Upper lobe of left lung (tissue), 4 donors: ENCODE results near the gene CSPG4.

Source experiments
- EP300 ChIP-seq, 4 donors: sonication (generic); formaldehyde crosslinking; IDR thresholded peaks; one replicate each; pipeline ENCODE4 v1.5.1; 2017; ENCODE audit warnings: antibody characterized with exemption in 4 of 4, control low read depth in 2 of 4
- POLR2AphosphoS5 ChIP-seq, 2 donors: sonication (generic); formaldehyde crosslinking; IDR thresholded peaks; one replicate each; pipeline ENCODE4 v1.5.1; 2017; ENCODE audit warnings: antibody characterized with exemption in 2 of 2
- TF ChIP-seq, protein P1 (sequence below), 6 experiments: fragments of 450-650 bp in 4 of 6; fragments of 200-600 bp in 2 of 6; sonication (generic) in 2 of 6; IDR thresholded peaks; one replicate each; pipeline ENCODE4 v1.5.1; 2016 to 2019; ENCODE audit warnings: antibody characterized with exemption in 6 of 6

DNA sequence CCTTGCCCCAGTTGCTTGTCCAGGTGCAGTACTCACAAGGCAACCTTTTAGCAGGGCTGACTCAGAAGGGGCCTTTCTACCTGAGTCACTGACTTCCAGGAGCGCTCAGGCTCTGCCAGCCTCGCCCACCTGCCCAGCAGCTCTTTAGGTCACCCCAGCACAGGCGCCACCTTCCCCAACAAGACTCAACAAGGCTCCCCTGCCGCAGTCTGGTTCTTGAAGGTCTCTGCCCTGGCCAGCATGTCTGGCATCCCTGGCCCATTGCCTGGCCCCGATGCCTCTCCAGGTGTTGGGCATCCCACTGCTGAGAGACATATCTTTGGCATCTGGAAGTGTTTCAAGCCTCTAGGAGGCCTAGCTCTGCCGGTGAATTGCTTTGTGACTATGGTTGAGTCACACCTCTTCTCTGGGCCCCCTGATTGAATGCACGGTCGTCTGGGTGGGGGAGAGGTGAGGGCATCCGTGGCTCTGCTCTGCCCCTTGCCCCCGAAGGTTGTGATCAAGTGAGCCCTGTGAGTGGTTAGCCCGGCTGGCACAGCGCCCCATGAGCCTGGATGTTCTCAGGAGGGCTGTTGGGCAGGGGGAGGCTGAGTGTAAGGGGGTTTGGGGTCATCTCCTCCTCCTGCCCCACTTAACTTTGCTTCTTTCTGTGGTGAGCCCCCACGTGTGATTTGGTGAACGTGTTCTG, 43.3 kb downstream of the CSPG4 start:
- TF ChIP-seq, protein P1, sequence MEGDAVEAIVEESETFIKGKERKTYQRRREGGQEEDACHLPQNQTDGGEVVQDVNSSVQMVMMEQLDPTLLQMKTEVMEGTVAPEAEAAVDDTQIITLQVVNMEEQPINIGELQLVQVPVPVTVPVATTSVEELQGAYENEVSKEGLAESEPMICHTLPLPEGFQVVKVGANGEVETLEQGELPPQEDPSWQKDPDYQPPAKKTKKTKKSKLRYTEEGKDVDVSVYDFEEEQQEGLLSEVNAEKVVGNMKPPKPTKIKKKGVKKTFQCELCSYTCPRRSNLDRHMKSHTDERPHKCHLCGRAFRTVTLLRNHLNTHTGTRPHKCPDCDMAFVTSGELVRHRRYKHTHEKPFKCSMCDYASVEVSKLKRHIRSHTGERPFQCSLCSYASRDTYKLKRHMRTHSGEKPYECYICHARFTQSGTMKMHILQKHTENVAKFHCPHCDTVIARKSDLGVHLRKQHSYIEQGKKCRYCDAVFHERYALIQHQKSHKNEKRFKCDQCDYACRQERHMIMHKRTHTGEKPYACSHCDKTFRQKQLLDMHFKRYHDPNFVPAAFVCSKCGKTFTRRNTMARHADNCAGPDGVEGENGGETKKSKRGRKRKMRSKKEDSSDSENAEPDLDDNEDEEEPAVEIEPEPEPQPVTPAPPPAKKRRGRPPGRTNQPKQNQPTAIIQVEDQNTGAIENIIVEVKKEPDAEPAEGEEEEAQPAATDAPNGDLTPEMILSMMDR (IDR thresholded peaks at IDR 0.05): no peak
- no peak for TF ChIP-seq EP300 (IDR thresholded peaks at IDR 0.05)
- no peak for TF ChIP-seq POLR2AphosphoS5 (IDR thresholded peaks at IDR 0.05)
